AML-193 (cell line): ENCODE data around the gene BCKDHB.

Experiments used
- DNase-seq, 2 experiments: peaks; one replicate each; lab custom pipeline; 2025; lab: John Stamatoyannopoulos, UW

Gene BCKDHB

GRCh38 chr6:80388507-80388906, 282.0 kb downstream of the BCKDHB start:
- no peak for DNase-seq
